CD4-positive, alpha-beta T cell treated with Interleukin-17A for 4 hours (primary cell): ENCODE results near the gene BEND5.

Experiments used
- DNase-seq: peaks from one replicate; pipeline ENCODE4 v3.0.0-alpha.2; 2020; ENCODE audit warnings: mixed read lengths

The BEND5 gene

GRCh38 chr1:48678710-48679505 is 97.8 kb downstream of the BEND5 start:
- no peak for DNase-seq
